ENCODE measurements around the gene TPH1.

The TPH1 gene

GRCh38 chr11:18012906-18013781 lies 32.9 kb downstream of the TPH1 start, which contains the start of gene SERGEF:
SERGEF (minus strand) TSS chr11:18013047; CDS start chr11:18013010, 37 bp downstream.
- peak within 1 kb of the TSS; percentile 89 for H3K4me3 ChIP-seq (ENCODE audit: low read depth, low read length)
- no peak for TF ChIP-seq CTCF (IDR thresholded peaks at IDR 0.05; ENCODE audit: insufficient read depth, low read depth, low read length, missing control alignments)
- DNase-seq (ENCODE audit: low read depth) = peak; percentile 97

DNA sequence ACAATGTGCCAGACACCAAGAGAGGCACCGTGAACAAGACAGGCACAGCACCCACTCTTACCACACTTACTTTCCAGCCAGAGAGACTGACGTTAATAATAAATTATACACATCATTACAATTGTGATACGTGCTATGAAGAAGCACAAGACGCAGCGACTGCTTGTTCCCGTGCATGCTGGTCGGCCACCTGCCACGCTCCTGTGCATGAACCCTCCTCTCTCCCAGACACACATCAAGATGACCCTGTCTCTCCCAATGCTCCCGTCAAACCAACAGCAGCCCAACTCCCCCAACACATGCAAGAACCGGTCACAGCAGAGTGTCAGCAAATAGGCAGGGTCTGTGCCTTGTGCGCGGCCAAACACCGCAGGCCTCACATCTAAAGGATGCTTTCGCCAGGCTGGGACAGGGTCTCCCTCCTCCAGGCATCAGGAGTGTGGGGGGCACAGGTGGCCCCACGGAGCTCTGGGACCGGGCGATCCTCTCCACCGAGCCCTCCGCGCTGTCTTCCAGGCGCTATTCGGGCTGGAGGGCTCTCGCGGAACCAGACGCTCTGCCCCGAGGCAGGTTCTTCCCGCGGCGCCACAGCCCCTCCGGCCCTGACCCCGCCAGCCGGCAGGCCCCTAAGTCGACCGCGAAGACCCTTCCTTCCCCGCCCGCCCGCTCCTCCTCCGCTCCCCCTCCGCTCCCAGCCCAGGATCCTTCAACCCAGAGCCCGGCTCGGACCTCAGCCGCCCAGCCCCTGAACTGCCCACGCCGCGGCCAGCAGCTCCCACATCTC lies 33.8 kb downstream of the TPH1 start:
- peak overlapping the region; percentile 89 for H3K4me3 ChIP-seq (ENCODE audit: low read depth, low read length)
- TF ChIP-seq CTCF (IDR thresholded peaks at IDR 0.05; ENCODE audit: insufficient read depth, low read depth, low read length, missing control alignments) = no peak
- peak; percentile 31 for DNase-seq (ENCODE audit: low read depth)

DNA sequence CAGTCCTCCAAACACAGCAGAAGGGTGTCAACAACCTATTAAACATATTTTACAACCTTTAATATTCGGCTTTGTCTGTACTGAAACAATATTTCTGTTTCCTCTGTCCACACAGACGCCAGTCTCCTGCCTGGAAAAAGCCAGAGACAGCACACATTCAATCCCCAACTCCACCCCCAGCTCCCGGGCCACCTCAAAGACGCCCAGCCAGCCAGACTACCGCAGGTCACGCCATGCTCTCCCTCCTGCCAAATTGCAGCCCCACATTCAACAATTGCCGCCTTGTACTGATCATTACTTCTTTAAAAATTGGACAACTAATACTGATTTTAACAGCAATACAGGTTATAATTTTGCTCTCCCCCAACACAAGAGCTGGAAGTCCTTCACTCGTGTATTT lies 34.4 kb downstream of the TPH1 start:
- DNase-seq (ENCODE audit: low read depth) = no peak
- no peak for TF ChIP-seq CTCF (IDR thresholded peaks at IDR 0.05; ENCODE audit: insufficient read depth, low read depth, low read length, missing control alignments)
- H3K4me3 ChIP-seq (ENCODE audit: low read depth, low read length) = peak overlapping the region; percentile 89; the same call in 1 of the 2 replicates

DNA sequence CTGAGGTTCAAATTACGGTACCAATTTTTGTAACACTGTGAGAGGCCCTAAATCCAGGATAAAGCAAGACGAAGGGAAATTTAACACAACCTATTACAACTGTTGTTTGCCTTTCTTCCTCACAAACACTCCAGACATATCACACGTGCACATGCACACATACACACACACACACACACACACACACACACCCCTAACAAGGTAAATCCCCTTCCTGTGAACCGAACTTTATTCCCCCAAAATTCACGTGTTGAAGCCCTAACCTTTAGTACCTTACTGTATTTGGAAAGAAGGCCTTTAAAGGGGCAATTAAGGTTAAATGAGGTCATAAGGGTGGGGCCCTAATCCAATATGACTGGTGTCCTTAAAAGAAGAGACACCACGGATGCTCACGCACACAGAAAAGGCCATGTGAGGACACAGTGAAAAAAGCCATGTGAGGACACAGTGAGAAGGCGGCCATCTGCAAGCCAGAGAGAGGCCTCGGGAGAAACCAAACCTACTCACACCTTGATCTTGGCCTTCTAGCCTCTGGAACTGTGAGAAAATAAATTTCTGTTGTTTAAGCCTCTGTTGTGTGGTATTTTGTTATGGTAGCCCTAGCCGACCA lies 35.0 kb downstream of the TPH1 start:
- no peak for TF ChIP-seq CTCF (IDR thresholded peaks at IDR 0.05; ENCODE audit: insufficient read depth, low read depth, low read length, missing control alignments)
- no peak overlapping the region for H3K4me3 ChIP-seq (ENCODE audit: low read depth, low read length)
- DNase-seq (ENCODE audit: low read depth) = no peak

DNA sequence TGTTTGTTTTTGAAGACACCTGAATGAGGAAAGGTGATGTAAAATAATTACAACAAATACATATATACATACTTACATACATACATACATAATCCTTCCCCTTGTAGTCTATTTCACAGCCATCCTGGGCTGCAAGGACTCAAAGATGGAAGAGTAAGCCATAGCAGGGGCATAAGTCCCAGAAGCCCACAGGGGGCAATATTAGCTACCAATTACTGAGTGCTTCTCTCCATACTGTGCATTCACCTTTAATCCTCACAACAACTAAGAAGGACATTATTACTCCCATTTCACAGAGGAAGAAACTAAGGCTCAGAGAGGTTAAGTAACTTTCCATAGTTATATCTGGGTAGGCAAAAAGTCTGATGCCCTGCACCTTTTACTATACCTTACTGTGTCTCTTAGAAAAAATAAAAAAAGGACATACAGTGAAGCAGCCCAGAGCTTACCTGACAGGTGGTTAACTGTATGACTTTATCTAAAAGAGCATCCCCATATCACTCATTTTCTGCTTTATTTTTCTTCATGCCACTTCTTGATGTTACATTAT lies 35.9 kb downstream of the TPH1 start:
- DNase-seq (ENCODE audit: low read depth) = peak; percentile 6
- TF ChIP-seq CTCF (IDR thresholded peaks at IDR 0.05; ENCODE audit: insufficient read depth, low read depth, low read length, missing control alignments) = no peak
- no peak overlapping the region for H3K4me3 ChIP-seq (ENCODE audit: low read depth, low read length)

DNA sequence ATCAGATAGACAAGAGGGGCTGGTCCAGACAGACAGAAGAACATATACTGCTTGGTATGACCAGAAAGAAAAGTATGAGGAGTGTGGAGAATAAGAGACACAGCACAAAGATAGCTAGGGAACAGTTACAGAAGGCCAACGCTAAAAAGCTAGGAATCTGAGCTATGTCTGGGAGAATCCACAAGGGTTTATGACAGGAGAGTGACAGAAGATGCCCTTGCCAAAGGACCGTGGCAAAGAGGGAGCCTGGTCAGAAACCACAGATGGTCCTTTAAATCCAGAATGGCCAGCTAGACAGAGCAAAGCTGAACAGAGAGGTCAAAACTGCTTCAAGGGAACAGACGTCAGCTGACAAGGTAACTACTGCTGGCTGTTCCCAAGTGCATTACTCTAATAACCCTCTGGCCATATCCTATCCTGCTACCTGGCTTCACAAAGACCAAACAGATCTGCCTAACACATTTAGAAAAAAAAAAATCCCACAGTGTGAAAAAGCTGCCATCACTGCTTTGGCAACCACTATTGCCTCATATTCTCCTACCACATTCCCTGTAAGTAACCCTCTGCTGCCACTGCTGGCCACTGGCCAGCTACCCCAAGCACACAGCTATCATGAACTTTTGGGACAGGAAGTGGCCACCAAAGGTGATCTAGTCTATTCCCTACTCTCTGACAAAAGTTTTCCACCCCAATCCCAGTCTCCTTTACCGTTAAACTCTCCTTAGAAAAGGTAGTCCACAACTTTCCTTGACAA lies 40.5 kb downstream of the TPH1 start:
- TF ChIP-seq CTCF (IDR thresholded peaks at IDR 0.05; ENCODE audit: insufficient read depth, low read depth, low read length, missing control alignments) = no peak
- no peak for DNase-seq (ENCODE audit: low read depth)
- no peak overlapping the region for H3K4me3 ChIP-seq (ENCODE audit: low read depth, low read length)

Data from GM12865 (cell line).